OCI-LY3 (cell line): ENCODE results near the gene FAAP20.

Source experiments
- CTCF ChIP-seq: fragments of 200-600, 300-600 bp; sonication (generic); IDR thresholded peaks from 2 replicates; pipeline ENCODE4 v1.5.1; 2014; ENCODE audit warnings: antibody characterized with exemption, low read length, low read depth
- EZH2phosphoT487 ChIP-seq: fragments of 200-600 bp; shearing (Covaris generic); IDR thresholded peaks from 2 replicates; pipeline ENCODE4 v1.6.1; 2018; ENCODE audit warnings: antibody characterized with exemption, mixed run types, low read depth

GRCh38 chr1:2205191-2205952, 10.8 kb upstream of the FAAP20 start:
- TF ChIP-seq CTCF (no peak), EZH2phosphoT487 (no peak)
